Fibroblast of villous mesenchyme (primary cell): ENCODE measurements around the gene WBP1L. TPM values are rescaled to one million over a fixed set of nuclear protein-coding genes. Genes with fewer than 3 reads are reported as not detected.

Experiments used
- DNase-seq: peaks from one replicate; pipeline ENCODE4 v3.0.0-alpha.2; 2010; ENCODE audit warnings: low read depth
- H3K4me3 ChIP-seq: 2 replicates; pipeline ENCODE4 v1.5.1; 2011; ENCODE audit warnings: low read depth, mild to moderate bottlenecking, low read length
- CTCF ChIP-seq: IDR thresholded peaks from 2 replicates; pipeline ENCODE4 v1.5.1; 2012; ENCODE audit warnings: low read depth, mild to moderate bottlenecking, low read length; ENCODE audit not compliant: insufficient read depth
- total RNA-seq: library from RNA; depleted of rRNA; stranded (reverse); fragments of >200 nt; gene quantifications from 2 replicates; pipeline ENCODE4 v1.2.3, GENCODE V29; 2012

The WBP1L gene
- total RNA-seq, 1 donor = 40.6 TPM

- no peak for TF ChIP-seq CTCF
- H3K4me3 ChIP-seq = no peak overlapping the region
Measured at GRCh38 chr10:102783568-102783967, 39.8 kb downstream of the WBP1L start.

GRCh38 chr10:102785818-102786217 is 42.1 kb downstream of the WBP1L start:
- H3K4me3 ChIP-seq = no peak overlapping the region
- DNase-seq = peak; percentile 77
- no peak for TF ChIP-seq CTCF

More at GRCh38 chr10:102783568-102783967, 39.8 kb downstream of the WBP1L start:
- no peak for DNase-seq

- no peak overlapping the region for H3K4me3 ChIP-seq
- peak; percentile 56 for DNase-seq
- no peak for TF ChIP-seq CTCF
Measured at GRCh38 chr10:102791754-102792395, 48.1 kb downstream of the WBP1L start.

- DNase-seq = no peak
Measured at GRCh38 chr10:102795453-102796406, 52.0 kb downstream of the WBP1L start.

GRCh38 chr10:102796407-102797176 is 52.8 kb downstream of the WBP1L start:
- DNase-seq = peak; percentile 80
- no peak overlapping the region for H3K4me3 ChIP-seq
- no peak for TF ChIP-seq CTCF

More at GRCh38 chr10:102795453-102796406, 52.0 kb downstream of the WBP1L start:
- H3K4me3 ChIP-seq = no peak overlapping the region
- no peak for TF ChIP-seq CTCF

GRCh38 chr10:102799691-102800471 is 56.1 kb downstream of the WBP1L start:
- H3K4me3 ChIP-seq = no peak overlapping the region
- DNase-seq = no peak
- no peak for TF ChIP-seq CTCF
